ENCODE data around the gene PLVAP.
"Not testable (repeated sequence)": the region's sequence is repeated elsewhere in the genome, so short reads cannot be mapped to it uniquely, and the experiment has no call there.

Gene PLVAP

DNA sequence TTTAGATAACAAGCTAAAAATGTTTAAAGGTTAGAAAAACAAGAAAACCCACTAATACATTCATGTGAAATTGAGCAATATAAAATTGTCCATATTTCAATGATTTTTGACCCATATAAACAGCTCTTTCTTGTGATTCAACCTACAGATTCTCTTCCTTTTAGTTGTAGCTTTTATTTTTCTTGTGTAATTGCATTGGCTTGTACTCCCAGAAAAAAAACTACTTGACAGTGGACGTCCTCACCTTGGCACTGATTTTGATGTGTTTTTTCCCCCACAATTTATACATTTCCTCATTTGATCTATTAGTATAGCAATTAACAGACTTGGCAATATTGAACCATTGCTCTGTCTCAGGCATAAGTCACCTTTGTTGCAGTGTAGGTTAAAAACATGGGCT, 12.1 kb upstream of the PLVAP start:
- Histone ChIP-seq H3K27me3 (ENCODE audit: control insufficient read depth in 1 of 2, insufficient read depth in 2 of 2, low read length in 2 of 2) (peaks cover 0 to 14% of the 10 kb centered on the region in 2 donors), H3K27ac (ENCODE audit: low read depth, low read length) (no peak overlapping the region), H3K9ac (ENCODE audit: low read depth in 1 of 2, low read length in 2 of 2) (no peak overlapping the region), H3K36me3 (ENCODE audit: control insufficient read depth in 1 of 2, insufficient read depth in 2 of 2, low read length in 2 of 2) (no peaks in the 10 kb centered on the region), H3K4me3 (ENCODE audit: low read depth in 1 of 2, low read length in 2 of 2) (no peak overlapping the region), H3K4me1 (ENCODE audit: control insufficient read depth in 1 of 2, insufficient read depth in 2 of 2, low read length in 2 of 2) (peaks cover 7 to 16% of the 10 kb centered on the region in 2 donors), H3K9me3 (ENCODE audit: control insufficient read depth in 1 of 2, low read length in 2 of 2) (no peaks in the 10 kb centered on the region)

DNA sequence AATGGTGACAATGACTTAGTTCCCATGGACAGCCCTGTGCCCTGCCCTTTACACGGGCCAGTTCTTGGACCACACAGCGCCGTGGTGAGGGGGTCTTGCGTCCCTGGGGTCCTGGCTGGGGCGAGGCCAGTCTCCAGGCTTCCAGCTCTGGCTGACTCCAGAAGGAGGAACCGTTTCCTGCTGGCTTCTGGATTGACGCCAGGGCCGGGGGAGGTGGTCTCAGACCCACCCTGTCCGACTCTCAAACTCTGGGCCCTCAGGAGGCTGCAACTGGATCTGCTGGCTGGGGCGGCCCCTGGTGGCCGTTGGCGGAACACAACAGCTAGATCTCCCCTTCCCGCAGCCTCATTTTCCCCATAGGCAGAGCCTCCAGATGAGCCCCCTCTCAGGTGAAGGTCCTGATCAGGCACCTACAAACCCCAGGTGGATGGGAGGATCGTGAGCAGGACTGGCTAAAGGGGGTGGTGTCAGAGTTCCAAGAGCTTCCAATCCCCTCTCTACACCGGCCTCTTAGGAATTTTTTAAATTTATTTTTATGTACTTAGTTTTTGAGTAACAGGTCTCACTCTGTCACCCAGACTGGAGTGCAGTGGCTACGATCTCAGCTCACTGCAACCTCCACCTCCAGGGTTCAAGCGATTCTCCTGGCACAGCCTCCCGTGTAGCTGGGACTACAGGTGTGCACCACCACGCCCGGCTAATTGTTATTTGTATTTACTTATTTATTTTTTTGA, 8.9 kb upstream of the PLVAP start:
- no peaks in the 10 kb centered on the region for H3K27me3 ChIP-seq (ENCODE audit: control insufficient read depth in 1 of 2, insufficient read depth in 2 of 2, low read length in 2 of 2)
- H3K9me3 ChIP-seq (ENCODE audit: control insufficient read depth in 1 of 2, low read length in 2 of 2), result no peaks in the 10 kb centered on the region

DNA sequence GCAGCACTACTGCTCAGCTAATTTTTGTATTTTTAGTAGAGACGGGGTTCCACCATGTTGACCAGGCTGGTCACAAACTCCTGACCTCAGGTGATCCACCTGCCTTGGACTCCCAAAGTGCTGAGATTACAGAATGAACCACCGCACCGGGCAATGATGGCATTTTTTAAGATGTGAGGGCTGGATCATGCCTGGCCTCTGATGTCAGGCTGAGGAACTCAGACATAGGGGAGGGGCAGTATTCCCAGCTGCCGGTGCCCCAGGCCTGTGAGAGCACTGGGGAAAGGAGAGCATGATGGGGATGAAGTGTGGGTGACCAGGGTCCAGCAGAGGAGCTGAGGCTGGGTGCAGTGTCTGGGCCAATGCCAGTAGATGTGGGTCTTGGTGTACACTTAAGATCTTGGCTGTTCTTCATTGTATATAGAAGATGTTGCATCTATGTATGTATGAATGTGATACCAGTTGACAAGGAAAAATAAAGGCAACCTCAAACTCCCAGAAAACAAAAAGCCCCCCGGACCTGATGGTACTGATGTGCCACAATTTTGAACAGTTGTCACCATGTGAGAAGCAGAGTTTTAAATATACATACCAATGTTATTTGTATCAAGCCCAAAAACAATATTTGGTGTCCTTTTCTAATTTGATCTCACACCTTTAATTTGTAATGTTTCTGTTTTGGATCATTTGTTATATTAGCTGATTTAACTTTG, 3.4 kb upstream of the PLVAP start:
- no peaks in the 10 kb centered on the region for H3K27me3 ChIP-seq (ENCODE audit: control insufficient read depth in 1 of 2, insufficient read depth in 2 of 2, low read length in 2 of 2)
- H3K9me3 ChIP-seq (ENCODE audit: control insufficient read depth in 1 of 2, low read length in 2 of 2), result no peaks in the 10 kb centered on the region
- H3K36me3 ChIP-seq (ENCODE audit: control insufficient read depth in 1 of 2, insufficient read depth in 2 of 2, low read length in 2 of 2), result no peaks in the 10 kb centered on the region
- no peak overlapping the region for H3K9ac ChIP-seq (ENCODE audit: low read depth in 1 of 2, low read length in 2 of 2)
- H3K27ac ChIP-seq (ENCODE audit: low read depth, low read length), result no peak overlapping the region
- H3K4me1 ChIP-seq (ENCODE audit: control insufficient read depth in 1 of 2, insufficient read depth in 2 of 2, low read length in 2 of 2), result peaks cover 3 to 8% of the 10 kb centered on the region in 2 donors
- H3K4me3 ChIP-seq (ENCODE audit: low read depth in 1 of 2, low read length in 2 of 2), result no peak overlapping the region

More for the DNA sequence above, 8.9 kb upstream of the PLVAP start:
- Histone ChIP-seq H3K9ac (ENCODE audit: low read depth in 1 of 2, low read length in 2 of 2) (no peak overlapping the region), H3K27ac (ENCODE audit: low read depth, low read length) (no peak overlapping the region), H3K36me3 (ENCODE audit: control insufficient read depth in 1 of 2, insufficient read depth in 2 of 2, low read length in 2 of 2) (no peaks in the 10 kb centered on the region), H3K4me3 (ENCODE audit: low read depth in 1 of 2, low read length in 2 of 2) (no peak overlapping the region), H3K4me1 (ENCODE audit: control insufficient read depth in 1 of 2, insufficient read depth in 2 of 2, low read length in 2 of 2) (peaks cover 3 to 8% of the 10 kb centered on the region in 2 donors)

DNA sequence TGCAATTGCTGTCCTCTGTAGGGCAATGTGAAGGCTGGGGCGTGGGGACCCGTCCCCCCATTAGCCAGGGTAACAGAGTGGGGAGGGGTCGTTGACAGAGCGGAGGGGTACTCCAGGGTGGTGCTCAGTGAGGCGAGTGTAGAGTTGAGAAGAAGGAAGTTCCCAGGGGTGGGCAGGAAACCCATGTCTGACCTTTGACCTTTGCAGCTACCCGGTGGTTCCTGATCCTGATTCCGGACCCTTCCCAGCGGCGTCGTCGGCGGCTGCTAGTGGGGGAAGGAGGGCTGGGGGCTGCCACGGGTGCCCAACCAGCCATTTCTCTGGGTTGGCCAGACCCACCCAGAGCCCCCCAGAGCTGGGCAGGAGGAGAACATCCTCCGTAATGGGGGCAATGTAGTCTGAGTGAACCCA, 2.1 kb upstream of the PLVAP start:
- Histone ChIP-seq H3K9ac (ENCODE audit: low read depth in 1 of 2, low read length in 2 of 2) (no peak overlapping the region), H3K4me3 (ENCODE audit: low read depth in 1 of 2, low read length in 2 of 2) (no peak overlapping the region), H3K36me3 (ENCODE audit: control insufficient read depth in 1 of 2, insufficient read depth in 2 of 2, low read length in 2 of 2) (no peaks in the 10 kb centered on the region), H3K27ac (ENCODE audit: low read depth, low read length) (no peak overlapping the region), H3K9me3 (ENCODE audit: control insufficient read depth in 1 of 2, low read length in 2 of 2) (no peaks in the 10 kb centered on the region), H3K4me1 (ENCODE audit: control insufficient read depth in 1 of 2, insufficient read depth in 2 of 2, low read length in 2 of 2) (peaks cover 3 to 8% of the 10 kb centered on the region in 2 donors), H3K27me3 (ENCODE audit: control insufficient read depth in 1 of 2, insufficient read depth in 2 of 2, low read length in 2 of 2) (no peaks in the 10 kb centered on the region)

DNA sequence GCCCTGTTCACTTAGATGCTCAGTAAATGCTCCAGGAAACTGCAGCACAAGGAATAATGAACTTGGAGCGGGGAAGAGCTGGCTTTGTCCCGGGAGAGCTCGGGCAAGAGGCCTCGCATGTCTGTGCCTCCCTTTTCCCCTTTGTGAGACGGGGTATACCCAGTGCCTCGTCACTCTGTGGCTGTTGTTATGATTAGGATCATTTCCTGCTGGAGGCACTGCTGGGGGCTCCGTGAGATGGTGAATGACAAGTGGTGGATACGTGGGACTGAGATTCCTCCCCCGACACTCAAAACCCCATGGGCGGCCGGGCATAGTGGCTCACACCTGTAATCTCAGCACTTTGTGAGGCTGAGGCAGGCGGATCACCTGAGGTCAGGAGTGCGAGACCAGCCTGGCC, 1.1 kb upstream of the PLVAP start:
- H3K9me3 ChIP-seq (ENCODE audit: control insufficient read depth in 1 of 2, low read length in 2 of 2), result no peaks in the 10 kb centered on the region
- no peak overlapping the region for H3K27ac ChIP-seq (ENCODE audit: low read depth, low read length)
- peaks cover 3 to 8% of the 10 kb centered on the region in 2 donors for H3K4me1 ChIP-seq (ENCODE audit: control insufficient read depth in 1 of 2, insufficient read depth in 2 of 2, low read length in 2 of 2)
- H3K27me3 ChIP-seq (ENCODE audit: control insufficient read depth in 1 of 2, insufficient read depth in 2 of 2, low read length in 2 of 2), result no peaks in the 10 kb centered on the region
- H3K36me3 ChIP-seq (ENCODE audit: control insufficient read depth in 1 of 2, insufficient read depth in 2 of 2, low read length in 2 of 2), result no peaks in the 10 kb centered on the region
- no peak overlapping the region for H3K9ac ChIP-seq (ENCODE audit: low read depth in 1 of 2, low read length in 2 of 2)
- H3K4me3 ChIP-seq (ENCODE audit: low read depth in 1 of 2, low read length in 2 of 2), result no peak overlapping the region

DNA sequence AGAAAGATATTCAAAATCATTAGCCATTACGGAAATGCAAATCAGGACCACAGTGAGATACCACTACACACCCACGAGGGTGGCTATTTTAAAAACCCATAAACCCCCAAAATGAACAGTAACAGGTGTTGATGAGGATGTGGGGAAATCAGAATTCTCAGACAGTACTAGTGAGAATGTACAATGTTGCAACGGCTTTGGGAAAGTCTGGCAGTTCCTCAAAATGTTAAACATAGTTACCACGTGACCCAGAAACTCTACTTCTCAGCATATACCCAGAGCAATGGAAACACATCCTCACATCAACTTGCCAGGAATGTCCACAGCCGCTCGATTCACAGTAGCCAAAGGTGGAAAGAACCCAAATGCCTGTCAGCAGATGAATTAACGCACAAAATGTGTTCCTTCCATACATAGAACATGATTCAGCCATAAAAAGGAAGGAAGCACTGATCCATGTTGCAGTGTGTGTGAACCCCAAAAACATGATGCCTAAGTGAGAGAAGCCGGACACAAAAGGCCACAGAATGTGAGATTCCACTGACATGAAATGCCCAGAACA, 7.0 kb downstream of the PLVAP start:
- H3K4me1 ChIP-seq (ENCODE audit: control insufficient read depth in 1 of 2, insufficient read depth in 2 of 2, low read length in 2 of 2), result peaks cover 0 to 3% of the 10 kb centered on the region in 2 donors
- no peaks in the 10 kb centered on the region for H3K36me3 ChIP-seq (ENCODE audit: control insufficient read depth in 1 of 2, insufficient read depth in 2 of 2, low read length in 2 of 2)
- no peak overlapping the region for H3K4me3 ChIP-seq (ENCODE audit: low read depth in 1 of 2, low read length in 2 of 2)
- no peaks in the 10 kb centered on the region for H3K9me3 ChIP-seq (ENCODE audit: control insufficient read depth in 1 of 2, low read length in 2 of 2)
- H3K27ac ChIP-seq (ENCODE audit: low read depth, low read length), result no peak overlapping the region
- H3K9ac ChIP-seq (ENCODE audit: low read depth in 1 of 2, low read length in 2 of 2), result no peak overlapping the region
- H3K27me3 ChIP-seq (ENCODE audit: control insufficient read depth in 1 of 2, insufficient read depth in 2 of 2, low read length in 2 of 2), result peaks cover 0 to under 1% of the 10 kb centered on the region in 2 donors

DNA sequence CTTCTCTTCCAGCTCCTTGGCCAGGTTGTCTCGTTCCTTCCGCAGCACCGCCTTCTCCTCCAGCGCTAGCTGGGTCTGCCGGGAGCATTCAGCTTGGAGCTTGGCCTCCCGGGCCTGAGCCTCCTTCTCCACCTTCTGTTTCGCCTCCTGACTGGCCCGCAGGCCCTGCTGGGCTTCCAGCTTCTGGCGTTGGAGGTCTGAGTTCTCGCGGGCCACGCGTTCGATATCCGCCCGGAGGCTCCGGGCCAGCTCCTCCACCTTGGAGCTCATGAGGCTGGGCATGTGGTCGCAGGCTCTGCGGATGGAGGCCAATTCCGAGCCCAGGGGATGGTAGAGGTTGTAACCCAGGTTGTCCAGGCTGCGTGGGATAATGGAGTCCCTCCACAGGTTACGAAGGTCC, 11.8 kb downstream of the PLVAP start:
- Histone ChIP-seq H3K27ac (ENCODE audit: low read depth, low read length) (no peak overlapping the region), H3K9me3 (ENCODE audit: control insufficient read depth in 1 of 2, low read length in 2 of 2) (no peaks in the 10 kb centered on the region), H3K4me1 (ENCODE audit: control insufficient read depth in 1 of 2, insufficient read depth in 2 of 2, low read length in 2 of 2) (peaks cover 0 to 2% of the 10 kb centered on the region in 2 donors), H3K4me3 (ENCODE audit: low read depth in 1 of 2, low read length in 2 of 2) (no peak overlapping the region), H3K36me3 (ENCODE audit: control insufficient read depth in 1 of 2, insufficient read depth in 2 of 2, low read length in 2 of 2) (no peaks in the 10 kb centered on the region), H3K27me3 (ENCODE audit: control insufficient read depth in 1 of 2, insufficient read depth in 2 of 2, low read length in 2 of 2) (peaks cover 0 to 2% of the 10 kb centered on the region in 2 donors), H3K9ac (ENCODE audit: low read depth in 1 of 2, low read length in 2 of 2) (no peak overlapping the region)

DNA sequence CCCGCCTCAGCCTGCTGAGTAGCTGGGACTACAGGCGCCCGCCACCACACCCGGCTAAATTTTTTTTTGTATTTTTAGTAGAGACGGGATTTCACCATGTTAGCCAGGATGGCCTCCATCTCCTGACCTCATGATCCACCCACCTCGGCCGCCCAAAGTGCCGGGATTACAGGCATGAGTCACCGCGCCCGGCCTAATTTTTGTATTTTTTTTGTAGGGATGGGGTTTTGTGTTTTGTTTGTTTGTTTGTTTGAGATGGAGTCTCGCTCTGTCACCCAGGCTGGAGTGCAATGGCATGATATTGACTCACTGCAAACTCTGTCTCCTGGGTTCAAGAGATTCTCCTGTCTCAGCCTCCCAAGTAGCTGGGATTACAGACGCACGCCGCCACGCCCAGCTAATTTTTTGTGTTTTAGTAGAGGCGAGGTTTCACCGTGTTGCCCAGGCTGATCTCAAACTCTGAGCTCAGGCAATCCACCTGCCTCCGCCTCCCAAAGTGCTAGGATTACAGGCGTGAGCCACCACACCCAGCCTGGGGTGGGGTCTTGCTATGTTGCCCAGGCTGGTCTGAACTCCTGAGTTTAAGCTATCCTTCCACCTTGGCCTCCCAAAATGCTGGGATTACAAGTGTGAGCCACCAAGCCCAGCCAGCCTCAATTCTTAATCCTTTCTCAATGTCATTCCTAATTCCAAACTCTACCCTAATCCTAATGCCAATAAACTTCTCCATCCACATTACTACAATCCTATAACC, 13.1 kb downstream of the PLVAP start:
- H3K9ac ChIP-seq (ENCODE audit: low read depth in 1 of 2, low read length in 2 of 2); H3K4me3 ChIP-seq (ENCODE audit: low read depth in 1 of 2, low read length in 2 of 2); H3K36me3 ChIP-seq (ENCODE audit: control insufficient read depth in 1 of 2, insufficient read depth in 2 of 2, low read length in 2 of 2); H3K27me3 ChIP-seq (ENCODE audit: control insufficient read depth in 1 of 2, insufficient read depth in 2 of 2, low read length in 2 of 2); H3K9me3 ChIP-seq (ENCODE audit: control insufficient read depth in 1 of 2, low read length in 2 of 2); H3K4me1 ChIP-seq (ENCODE audit: control insufficient read depth in 1 of 2, insufficient read depth in 2 of 2, low read length in 2 of 2); H3K27ac ChIP-seq (ENCODE audit: low read depth, low read length): not testable (repeated sequence)

DNA sequence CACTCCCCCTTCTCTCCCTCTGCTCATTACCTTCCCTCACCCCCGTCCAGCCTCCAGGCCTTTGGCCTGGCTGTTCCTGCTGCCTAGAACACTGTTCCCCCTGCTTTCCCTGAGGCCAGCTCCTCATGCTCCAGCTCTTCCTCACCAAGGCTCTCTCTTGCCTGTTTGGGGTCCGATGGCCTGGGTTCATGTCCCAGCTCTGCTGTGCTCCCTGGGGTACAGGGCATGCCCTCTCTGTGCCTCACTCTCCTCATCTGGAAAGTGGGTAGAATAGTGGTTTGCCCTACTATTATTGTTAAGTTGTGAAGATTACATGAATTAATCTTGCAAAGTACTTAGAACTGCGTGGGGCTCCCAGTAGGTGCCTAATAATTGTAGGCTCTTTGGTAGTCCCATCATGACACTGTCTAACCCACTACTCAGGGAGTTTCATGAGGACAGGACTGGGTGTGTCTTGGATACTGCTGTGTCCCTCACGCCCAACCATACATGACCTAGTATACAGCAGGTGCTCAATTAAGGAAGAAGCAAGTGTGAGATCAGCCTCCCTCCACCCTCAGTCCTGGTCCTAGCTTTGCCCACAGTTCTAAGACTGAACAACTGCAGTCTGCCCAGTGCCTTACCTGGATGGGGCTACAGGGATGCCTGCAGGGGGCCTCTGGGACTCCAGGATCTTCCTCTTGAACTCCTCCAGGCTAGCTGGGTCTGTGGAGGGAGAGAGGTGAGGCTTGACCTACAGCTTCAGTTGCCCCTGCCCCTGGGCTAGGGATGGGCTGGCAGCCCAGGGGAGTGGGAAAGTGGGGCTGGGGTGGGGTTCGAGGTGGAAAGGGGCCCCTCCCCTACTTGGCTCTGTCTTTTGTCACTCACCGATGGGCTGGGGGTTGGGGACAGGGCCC, 17.0 kb downstream of the PLVAP start:
- Histone ChIP-seq H3K9ac (ENCODE audit: low read depth in 1 of 2, low read length in 2 of 2) (no peak overlapping the region), H3K4me1 (ENCODE audit: control insufficient read depth in 1 of 2, insufficient read depth in 2 of 2, low read length in 2 of 2) (no peaks in the 10 kb centered on the region), H3K36me3 (ENCODE audit: control insufficient read depth in 1 of 2, insufficient read depth in 2 of 2, low read length in 2 of 2) (no peaks in the 10 kb centered on the region), H3K4me3 (ENCODE audit: low read depth in 1 of 2, low read length in 2 of 2) (no peak overlapping the region), H3K27me3 (ENCODE audit: control insufficient read depth in 1 of 2, insufficient read depth in 2 of 2, low read length in 2 of 2) (peaks cover 0 to 2% of the 10 kb centered on the region in 2 donors), H3K27ac (ENCODE audit: low read depth, low read length) (no peak overlapping the region), H3K9me3 (ENCODE audit: control insufficient read depth in 1 of 2, low read length in 2 of 2) (no peaks in the 10 kb centered on the region)

All from duodenal mucosa (tissue), 2 donors.